HG02884 (cell line): Measurements from ENCODE around the gene DHODH.
"Not testable (repeated sequence)": the region's sequence is repeated elsewhere in the genome, so short reads cannot be mapped to it uniquely, and the experiment has no call there.

Source experiments
- ATAC-seq: cut with Tn5 transposase; IDR thresholded peaks from one replicate; pipeline ENCODE4 v1.9.1; 2021; ENCODE audit warnings: mild to moderate bottlenecking, moderate library complexity; ENCODE audit not compliant: unreplicated experiment

DHODH gene

DNA sequence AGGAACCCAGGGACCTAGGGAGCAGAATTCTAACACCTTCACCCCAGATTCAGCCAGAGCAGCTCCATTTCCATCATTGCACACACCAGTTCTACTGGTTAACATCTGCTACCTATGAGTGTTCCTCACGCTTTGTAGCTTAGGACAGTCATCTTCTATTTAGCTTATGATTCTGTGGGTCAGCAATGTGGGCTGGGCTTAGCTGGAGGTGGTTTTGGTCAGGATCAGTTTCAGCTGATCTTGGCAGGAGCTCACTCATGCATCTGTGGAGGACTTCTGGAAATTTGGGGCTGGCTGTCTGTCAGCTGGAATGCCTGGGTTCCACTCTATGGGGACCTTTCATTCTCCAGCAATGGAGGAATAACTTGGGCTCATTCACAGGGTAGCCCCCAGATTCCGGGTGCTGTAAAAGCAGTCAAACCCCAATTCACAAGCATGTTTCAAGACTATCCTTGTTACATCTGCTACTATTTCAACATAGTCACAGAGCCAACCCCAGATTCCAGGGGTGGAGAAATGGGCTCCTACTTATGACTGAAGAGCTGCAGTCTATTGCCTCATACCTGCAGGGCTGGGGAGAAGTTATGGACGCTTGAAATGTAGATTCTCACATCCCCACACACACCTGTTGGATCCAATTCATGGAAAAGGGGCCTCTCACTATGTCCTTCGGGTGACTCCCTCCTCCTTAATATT, 42.4 kb downstream of the DHODH start:
- ATAC-seq: no peak

DNA sequence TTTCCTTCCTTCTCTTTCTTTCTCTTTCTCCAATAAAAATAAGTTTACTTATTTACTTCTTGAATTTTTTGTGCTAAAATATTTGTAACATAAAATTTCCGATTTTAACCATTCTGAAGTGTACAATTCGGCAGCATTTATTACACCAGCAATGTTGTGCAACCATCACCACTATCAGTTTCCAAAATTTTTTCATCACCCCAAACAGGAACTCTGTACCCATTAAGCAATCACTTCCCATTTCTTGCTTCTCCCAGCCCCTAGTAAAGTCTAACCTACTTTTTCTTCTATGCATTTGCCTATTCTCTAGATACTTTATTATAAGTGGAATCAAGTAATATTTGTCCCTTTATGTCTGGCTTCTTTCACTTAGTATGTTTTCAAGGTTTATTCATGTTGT, 43.3 kb downstream of the DHODH start:
- no peak for ATAC-seq

DNA sequence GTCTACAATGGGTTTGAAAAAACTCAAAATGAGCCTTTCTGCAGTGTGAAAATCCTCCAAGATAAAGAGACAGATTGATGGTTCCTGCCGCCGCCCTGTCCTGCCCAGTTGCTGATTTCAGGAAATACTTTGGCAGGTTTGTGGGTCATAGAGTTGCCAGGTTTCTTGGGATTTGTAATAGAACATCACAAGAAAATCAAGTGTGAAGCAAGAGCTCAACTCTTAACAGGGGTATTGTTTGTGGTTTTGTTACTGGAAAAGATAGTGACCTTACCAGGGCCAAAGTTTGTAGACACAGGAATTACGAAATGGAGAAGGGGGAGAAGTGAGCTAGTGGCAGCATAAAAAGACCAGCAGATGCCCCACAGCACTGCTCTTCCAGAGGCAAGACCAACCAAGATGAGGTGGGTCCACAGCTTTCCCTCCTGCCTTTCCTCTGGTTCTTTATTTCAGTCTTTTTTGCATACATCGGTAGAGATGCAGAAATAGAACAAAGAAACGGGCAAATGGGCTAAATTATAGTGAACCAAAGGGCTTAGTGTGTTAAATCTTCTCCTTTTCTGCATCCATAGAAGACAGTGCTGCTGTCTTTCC, 45.8 kb downstream of the DHODH start, which contains the start of gene HP:
HP (plus strand) TSS at position 252 of the 594 bp plus-strand sequence; CDS start at position 400, 148 bp downstream.
- ATAC-seq: not testable (repeated sequence)

DNA sequence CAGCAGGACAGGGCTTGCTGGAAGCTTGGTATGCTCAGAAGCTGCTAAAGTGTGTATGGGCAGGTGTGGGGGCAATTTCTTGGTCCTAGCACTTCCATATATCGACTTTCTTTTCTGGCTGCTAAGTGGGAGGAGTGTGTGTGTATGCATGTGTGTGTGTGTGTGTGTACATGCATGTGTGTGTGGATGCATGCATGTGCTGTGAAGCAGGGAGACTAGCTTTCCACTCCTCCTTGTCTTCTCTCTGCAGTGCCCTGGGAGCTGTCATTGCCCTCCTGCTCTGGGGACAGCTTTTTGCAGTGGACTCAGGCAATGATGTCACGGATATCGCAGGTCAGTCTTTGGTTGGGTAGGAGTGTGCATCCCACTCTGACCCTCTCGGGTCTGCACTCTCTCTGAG, 47.4 kb downstream of the DHODH start:
- no peak for ATAC-seq

DNA sequence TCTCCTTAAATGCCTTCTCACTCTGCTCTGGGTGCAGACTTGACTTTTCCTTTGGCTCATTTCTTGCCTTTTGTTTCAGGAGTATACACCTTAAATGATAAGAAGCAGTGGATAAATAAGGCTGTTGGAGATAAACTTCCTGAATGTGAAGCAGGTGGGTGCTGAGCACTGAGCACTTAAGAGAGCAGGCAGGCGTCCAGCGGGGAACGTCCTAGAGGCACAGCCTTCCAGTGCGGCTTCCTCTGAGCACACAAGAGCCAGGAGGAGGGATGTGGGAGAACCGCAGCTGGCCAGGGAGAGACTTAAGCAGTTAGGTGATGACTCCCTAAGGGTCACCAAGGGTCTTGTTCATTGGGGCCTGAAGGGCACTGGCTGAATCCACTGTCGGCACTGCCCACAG, 48.8 kb downstream of the DHODH start:
- not testable (repeated sequence) for ATAC-seq

DNA sequence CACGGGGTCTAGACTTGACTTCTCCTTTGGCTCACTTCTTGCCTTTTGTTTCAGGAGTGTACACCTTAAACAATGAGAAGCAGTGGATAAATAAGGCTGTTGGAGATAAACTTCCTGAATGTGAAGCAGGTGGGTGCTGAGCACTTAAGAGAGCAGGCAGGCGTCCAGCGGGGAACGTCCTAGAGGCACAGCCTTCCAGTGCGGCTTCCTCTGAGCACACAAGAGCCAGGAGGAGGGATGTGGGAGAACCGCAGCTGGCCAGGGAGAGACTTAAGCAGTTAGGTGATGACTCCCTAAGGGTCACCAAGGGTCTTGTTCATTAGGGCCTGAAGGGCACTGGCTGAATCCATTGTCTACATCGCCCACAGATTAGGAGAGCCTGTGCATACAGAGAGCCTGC, 50.5 kb downstream of the DHODH start:
- not testable (repeated sequence) for ATAC-seq

DNA sequence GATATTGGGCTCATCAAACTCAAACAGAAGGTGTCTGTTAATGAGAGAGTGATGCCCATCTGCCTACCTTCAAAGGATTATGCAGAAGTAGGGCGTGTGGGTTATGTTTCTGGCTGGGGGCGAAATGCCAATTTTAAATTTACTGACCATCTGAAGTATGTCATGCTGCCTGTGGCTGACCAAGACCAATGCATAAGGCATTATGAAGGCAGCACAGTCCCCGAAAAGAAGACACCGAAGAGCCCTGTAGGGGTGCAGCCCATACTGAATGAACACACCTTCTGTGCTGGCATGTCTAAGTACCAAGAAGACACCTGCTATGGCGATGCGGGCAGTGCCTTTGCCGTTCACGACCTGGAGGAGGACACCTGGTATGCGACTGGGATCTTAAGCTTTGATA, 51.9 kb downstream of the DHODH start:
- ATAC-seq: no peak

DNA sequence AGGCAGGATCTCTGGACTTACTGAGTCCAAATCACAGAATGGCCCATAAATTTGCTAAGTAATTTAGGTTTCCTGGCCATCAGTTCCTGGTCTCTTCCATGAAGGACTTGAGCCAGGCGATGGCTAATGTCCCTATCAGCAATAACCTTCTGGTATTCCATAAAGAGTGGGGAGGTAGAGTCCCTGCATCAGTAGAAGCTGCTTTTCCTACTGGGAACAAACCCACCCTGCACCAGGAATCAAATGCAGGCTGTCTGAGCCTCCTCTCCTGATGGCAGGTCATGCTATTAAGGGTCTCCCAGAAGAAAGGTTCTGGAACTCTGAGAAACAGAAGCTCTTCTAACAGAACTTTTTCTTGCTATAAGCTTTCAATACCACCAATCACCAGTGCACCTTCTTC, 53.0 kb downstream of the DHODH start:
- no peak for ATAC-seq

DNA sequence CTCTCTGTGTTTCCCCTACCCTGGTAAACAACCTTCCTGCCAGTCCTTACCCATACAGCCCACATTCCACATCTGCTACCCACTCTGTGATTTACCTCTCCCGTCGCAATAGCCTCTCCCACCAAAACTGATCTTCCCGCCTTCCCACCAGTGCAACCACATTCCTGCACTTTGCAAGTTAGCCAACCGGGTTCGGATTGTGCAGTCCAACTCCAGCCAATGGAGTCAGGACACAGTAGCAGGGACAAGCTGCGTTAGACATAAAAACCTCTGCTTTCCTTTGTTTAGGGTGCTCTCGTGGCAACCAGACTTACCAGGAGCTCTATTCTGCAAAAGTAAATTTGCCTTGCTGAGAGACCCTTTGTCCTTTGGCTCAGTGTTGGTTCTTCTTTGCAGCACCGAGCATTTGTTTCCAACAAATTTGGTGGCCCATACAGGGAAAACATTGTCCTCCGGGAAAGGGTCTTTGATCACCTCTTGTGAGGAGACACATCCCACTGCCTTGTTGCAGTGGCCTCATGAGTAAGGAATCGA, 55.9 kb downstream of the DHODH start:
- ATAC-seq: no peak

DNA sequence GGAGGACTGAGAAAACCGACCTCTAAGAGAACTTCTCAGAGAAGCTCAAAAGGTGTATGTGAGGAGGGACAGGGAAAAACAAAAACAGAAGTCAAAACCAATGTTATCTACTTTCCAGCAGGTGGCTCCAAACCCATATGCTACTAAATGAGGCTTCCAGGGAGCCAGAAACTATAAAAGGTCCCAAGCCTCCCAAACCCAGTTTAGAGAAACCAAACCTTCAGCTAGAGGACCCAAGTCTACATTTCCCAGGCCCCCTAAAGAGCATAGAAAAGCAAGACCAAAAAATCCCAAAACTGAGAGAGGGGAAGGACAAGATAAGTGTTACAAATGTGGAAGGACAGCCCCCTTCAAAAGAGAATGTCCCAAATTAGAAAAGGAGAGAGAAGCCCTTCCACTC, 58.2 kb downstream of the DHODH start:
- ATAC-seq: no peak

DNA sequence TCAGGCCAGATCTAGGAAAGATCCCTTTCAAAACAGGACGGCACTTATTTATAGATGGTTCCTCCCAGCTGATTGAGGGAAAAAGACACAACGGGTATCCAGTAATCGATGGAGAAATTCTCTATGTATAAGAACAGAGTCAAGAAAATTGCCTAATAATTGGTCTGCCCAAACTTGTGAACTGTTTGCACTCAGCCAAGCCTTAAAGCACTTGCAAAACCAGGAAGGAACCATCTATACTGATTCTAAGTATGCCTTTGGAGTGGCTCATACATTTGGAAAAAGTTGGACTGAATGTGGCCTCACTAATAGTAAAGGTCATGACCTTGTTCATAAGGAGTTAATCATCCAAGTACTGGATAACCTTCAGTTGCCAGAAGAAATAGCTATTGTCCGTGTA, 60.4 kb downstream of the DHODH start:
- no peak for ATAC-seq

DNA sequence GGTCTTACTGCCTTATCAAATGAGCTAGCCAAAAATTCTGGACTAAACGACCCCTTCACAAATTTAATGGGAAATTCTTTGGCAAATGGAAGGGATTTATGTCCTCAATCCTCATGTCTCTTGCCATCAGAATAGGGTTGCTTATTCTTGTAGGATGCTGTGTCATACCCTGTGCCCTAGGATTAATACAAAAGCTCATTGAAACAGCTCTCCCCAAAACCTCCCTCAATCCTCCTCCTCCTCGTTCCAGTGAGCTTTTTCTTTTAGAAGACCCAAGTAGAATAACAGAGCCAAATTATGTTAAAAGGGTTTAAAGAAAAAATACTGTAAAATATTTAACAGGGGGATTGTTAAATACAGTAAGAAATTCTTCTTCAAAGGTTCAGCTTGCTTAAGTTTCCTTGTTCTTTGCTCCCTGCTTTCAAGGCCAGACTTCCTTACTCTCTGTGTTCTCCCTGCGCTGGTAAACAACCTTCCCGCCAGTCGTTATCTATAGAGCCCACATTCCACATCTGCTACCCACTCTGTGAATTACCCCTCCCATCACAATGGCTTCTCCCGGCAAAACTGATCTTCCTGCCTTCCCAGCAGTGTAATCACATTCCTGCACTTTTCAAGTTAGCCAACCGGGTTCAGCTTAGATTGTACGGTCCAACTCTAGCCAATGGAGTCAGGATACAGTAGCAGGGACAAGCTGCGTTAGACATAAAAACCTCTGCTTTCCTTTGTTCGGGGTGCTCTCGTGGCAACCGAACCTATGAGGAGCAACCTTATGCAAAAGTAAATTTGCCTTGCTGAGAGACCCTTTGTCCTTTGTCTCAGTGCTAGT, 64.2 kb downstream of the DHODH start:
- ATAC-seq: no peak

DNA sequence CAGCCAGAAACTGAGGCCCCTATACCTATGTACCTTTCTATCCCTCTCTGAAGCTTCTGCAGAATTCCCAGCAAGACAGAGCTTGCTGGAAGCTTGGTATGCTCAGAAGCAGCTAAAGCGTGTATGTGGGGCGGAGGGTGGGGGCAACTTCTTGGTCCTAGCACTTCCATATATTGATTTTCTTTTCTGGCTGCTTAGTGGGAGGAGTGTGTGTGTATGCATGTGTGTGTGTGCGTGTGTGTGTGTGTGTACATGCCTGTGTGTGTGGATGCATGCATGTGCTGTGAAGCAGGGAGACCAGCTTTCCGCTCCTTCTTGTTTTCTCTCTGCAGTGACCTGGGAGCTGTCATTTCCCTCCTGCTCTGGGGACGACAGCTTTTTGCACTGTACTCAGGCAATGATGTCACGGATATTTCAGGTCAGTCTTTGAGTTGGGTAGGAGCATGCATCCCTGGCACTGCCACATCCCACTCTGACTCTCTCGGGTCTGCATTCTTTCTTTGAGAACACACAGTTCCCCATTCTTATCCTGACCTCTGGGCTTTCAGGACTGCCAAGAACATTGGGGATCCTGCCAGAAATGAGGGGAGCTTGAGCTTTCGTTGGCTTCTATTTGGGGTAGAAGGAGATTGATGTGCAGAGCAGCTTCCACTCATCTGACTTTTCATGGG, 65.2 kb downstream of the DHODH start:
- ATAC-seq: no peak

DNA sequence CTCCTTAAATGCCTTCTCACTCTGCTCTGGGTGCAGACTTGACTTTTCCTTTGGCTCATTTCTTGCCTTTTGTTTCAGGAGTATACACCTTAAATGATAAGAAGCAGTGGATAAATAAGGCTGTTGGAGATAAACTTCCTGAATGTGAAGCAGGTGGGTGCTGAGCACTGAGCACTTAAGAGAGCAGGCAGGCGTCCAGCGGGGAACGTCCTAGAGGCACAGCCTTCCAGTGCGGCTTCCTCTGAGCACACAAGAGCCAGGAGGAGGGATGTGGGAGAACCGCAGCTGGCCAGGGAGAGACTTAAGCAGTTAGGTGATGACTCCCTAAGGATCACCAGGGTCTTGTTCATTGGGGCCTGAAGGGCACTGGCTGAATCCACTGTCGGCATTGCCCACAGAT, 66.5 kb downstream of the DHODH start:
- ATAC-seq: not testable (repeated sequence)
